B cell (primary cell): Measurements from ENCODE around the gene BBX. TPM values are rescaled to one million over a fixed set of nuclear protein-coding genes. Genes with fewer than 3 reads are reported as not detected.

ENCODE experiments used
- ATAC-seq: fragments of 200-7000 bp; cut with Tn5 transposase; one replicate; pipeline ENCODE4 v1.10.0; 2021; ENCODE audit warnings: low read depth, mild to moderate bottlenecking, moderate number of reproducible peaks, moderate library complexity
- CTCF ChIA-PET: fragments of 350-600 bp; sonication (Branson Sonifier 250); formaldehyde crosslinking; loops from one replicate; lab custom pipeline; 2021; ENCODE audit warnings: antibody characterized with exemption, inconsistent platforms; lab: Charles Lee
- POLR2A ChIA-PET: fragments of 350-600 bp; sonication (Branson Sonifier 250); formaldehyde crosslinking; loops from one replicate; lab custom pipeline; 2021; ENCODE audit warnings: antibody characterized with exemption; lab: Charles Lee
- DNase-seq: peaks from one replicate; pipeline ENCODE4 v3.0.0; 2013
- H2AFZ ChIP-seq: 2 replicates; pipeline ENCODE4 v1.6.1; 2012; ENCODE audit warnings: mild to moderate bottlenecking, low read depth, low read length; ENCODE audit not compliant: insufficient read depth, poor library complexity, severe bottlenecking
- H3K27ac ChIP-seq, 2 donors: 1 replicate in 1 of 2; 2 replicates in 1 of 2; pipeline ENCODE4 v1.5.1; 2012 to 2013; ENCODE audit warnings: low read length in 2 of 2, mild to moderate bottlenecking in 2 of 2, moderate library complexity in 1 of 2
- H3K27me3 ChIP-seq, 4 experiments: fragments of 200-600 bp in 1 of 4; sonication (generic) in 1 of 4; replicated peaks in 1 of 4; 1 replicate in 2 of 4; 2 replicates in 2 of 4; pipeline versions ENCODE4 v1.6.1 to v1.7.0; 2013 to 2016; ENCODE audit warnings: low read length in 3 of 4, mild to moderate bottlenecking in 2 of 4, mixed read lengths in 1 of 4, moderate library complexity in 1 of 4; ENCODE audit not compliant: insufficient read depth in 4 of 4, control insufficient read depth in 3 of 4; ENCODE audit errors: control extremely low read depth in 1 of 4
- H3K36me3 ChIP-seq, 2 experiments: replicated peaks in 1 of 2; 1 replicate in 1 of 2; 2 replicates in 1 of 2; pipeline versions ENCODE4 v1.6.1 to v1.7.1; 2013; ENCODE audit warnings: low read length in 1 of 2; ENCODE audit not compliant: insufficient read depth in 2 of 2, control insufficient read depth in 1 of 2; ENCODE audit errors: control extremely low read depth in 1 of 2, extremely low read depth in 1 of 2
- H3K4me1 ChIP-seq, 2 donors: fragments of 200-600 bp in 1 of 2; sonication (generic) in 1 of 2; 1 replicate in 1 of 2; 2 replicates in 1 of 2; pipeline versions ENCODE4 v1.5.1 to v1.6.1; 2013 to 2017; ENCODE audit warnings: low read length in 2 of 2; ENCODE audit not compliant: control insufficient read depth in 2 of 2, insufficient read depth in 2 of 2
- H3K4me2 ChIP-seq: replicated peaks from 2 replicates; pipeline ENCODE3; 2012; ENCODE audit warnings: mild to moderate bottlenecking, low read depth, low read length; ENCODE audit not compliant: poor library complexity, severe bottlenecking
- H3K4me3 ChIP-seq, 5 experiments: fragments of 200-600 bp in 1 of 5; sonication (generic) in 1 of 5; 1 replicate in 3 of 5; 2 replicates in 2 of 5; pipeline versions ENCODE4 v1.5.1 to v1.7.0; 2011 to 2016; ENCODE audit warnings: low read length in 4 of 5, mild to moderate bottlenecking in 4 of 5, low read depth in 2 of 5, control low read depth in 1 of 5, moderate library complexity in 1 of 5; ENCODE audit not compliant: insufficient read depth in 1 of 5; ENCODE audit errors: control extremely low read depth in 1 of 5, extremely low read depth in 1 of 5
- H3K79me2 ChIP-seq: fragments of 200-600 bp; sonication (generic); one replicate; pipeline ENCODE4 v1.6.0; 2016; ENCODE audit warnings: low read length; ENCODE audit not compliant: control insufficient read depth, insufficient read depth
- H3K9ac ChIP-seq: fragments of 200-600 bp; sonication (generic); 2 replicates; pipeline ENCODE4 v1.6.1; 2017; ENCODE audit warnings: mild to moderate bottlenecking, low read length, moderate library complexity
- H3K9me3 ChIP-seq, 3 donors: one replicate each; pipeline versions ENCODE4 v1.6.1 to v1.7.1; 2013; ENCODE audit warnings: low read length in 2 of 3; ENCODE audit not compliant: control insufficient read depth in 2 of 3, insufficient read depth in 1 of 3; ENCODE audit errors: control extremely low read depth in 1 of 3
- H4K20me1 ChIP-seq: 2 replicates; pipeline ENCODE4 v1.6.0; 2012; ENCODE audit warnings: mild to moderate bottlenecking, low read length; ENCODE audit not compliant: insufficient read depth, control insufficient read depth, poor library complexity, severe bottlenecking
- H3K27ac Mint-ChIP-seq: one replicate; pipeline ENCODE4 v1.8.0; 2021; ENCODE audit warnings: mixed read lengths
- H3K27me3 Mint-ChIP-seq: one replicate; pipeline ENCODE4 v1.8.0; 2021; ENCODE audit warnings: mixed read lengths
- H3K4me1 Mint-ChIP-seq: one replicate; pipeline ENCODE4 v1.8.0; 2021; ENCODE audit warnings: mixed read lengths
- H3K4me3 Mint-ChIP-seq: one replicate; pipeline ENCODE4 v1.8.0; 2021; ENCODE audit warnings: mixed read lengths
- H3K9me3 Mint-ChIP-seq: one replicate; pipeline ENCODE4 v1.8.0; 2022; ENCODE audit warnings: mixed read lengths; ENCODE audit not compliant: insufficient read depth
- EZH2 ChIP-seq: IDR thresholded peaks from 2 replicates; pipeline ENCODE4 v1.6.1; 2012; ENCODE audit warnings: borderline replicate concordance, low read depth, mild to moderate bottlenecking, moderate library complexity, low read length; ENCODE audit not compliant: insufficient read depth, poor library complexity, severe bottlenecking
- WGBS: methylation state at CpG from one replicate; pipeline ENCODE4 v1.1.5; 2013; ENCODE audit warnings: missing lambda C conversion rate; ENCODE audit not compliant: insufficient coverage; 5-methylcytosine and 5-hydroxymethylcytosine counted together
- intact Hi-C: fragments of 100-400 bp; cut with micrococcal nuclease; formaldehyde crosslinking; loops from one replicate; pipeline ENCODE4 v1.10.0; 2022
- polyA plus RNA-seq: library from polyadenylated mRNA; depleted of rRNA; stranded (reverse); fragments of >200 nt; gene quantifications from 2 replicates; pipeline ENCODE4 v1.2.3, GENCODE V29; 2012
- total RNA-seq, 2 donors: library from RNA; stranded (reverse); fragments of 120-200 nt in 1 of 2; gene quantifications; 1 replicate in 1 of 2; 2 replicates in 1 of 2; pipeline versions ENCODE4 v1.2.3 to v1.2.4, GENCODE V29; 2013 to 2022
- TF ChIP-seq, protein P1 (sequence below): fragments of 200-600 bp; IDR thresholded peaks from one replicate; pipeline ENCODE4 v1.8.0; 2022; ENCODE audit warnings: antibody characterized with exemption, mild to moderate bottlenecking

BBX gene
- total and polyA plus RNA-seq, 2 donors (not counting 1 experiment from before 2014, with no cell fraction given), result 27.8 to 133 TPM

DNA sequence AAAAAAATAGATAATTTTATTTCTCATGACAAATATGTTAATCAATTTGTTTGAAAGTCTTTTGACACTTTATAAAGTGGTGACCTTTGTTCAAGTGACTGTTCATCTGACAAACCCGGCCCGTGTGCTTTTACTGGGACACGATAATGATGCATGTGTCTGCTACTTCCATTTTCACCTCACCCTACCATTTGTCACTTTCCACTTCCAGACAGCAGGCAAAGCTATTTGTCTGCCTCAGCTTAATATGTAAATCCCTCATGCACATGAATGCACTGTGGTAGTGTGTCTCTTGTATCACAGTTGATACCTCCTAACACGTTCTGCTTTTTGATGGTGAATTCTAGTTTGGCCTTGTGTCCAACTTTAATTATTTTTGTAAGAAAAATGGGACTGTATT, 204.3 kb downstream of the BBX start:
- ATAC-seq, result no peak
- no peaks in the 10 kb centered on the region for H3K9me3 Mint-ChIP-seq
- CTCF ChIA-PET, result interaction anchor here (0.6 to 1.4 kb wide), 3 partner anchors 40 to 826 kb away, joined by 3 to 4 read pairs (median 3); no protein-coding TSS in a partner anchor
- TF ChIP-seq, protein P1, sequence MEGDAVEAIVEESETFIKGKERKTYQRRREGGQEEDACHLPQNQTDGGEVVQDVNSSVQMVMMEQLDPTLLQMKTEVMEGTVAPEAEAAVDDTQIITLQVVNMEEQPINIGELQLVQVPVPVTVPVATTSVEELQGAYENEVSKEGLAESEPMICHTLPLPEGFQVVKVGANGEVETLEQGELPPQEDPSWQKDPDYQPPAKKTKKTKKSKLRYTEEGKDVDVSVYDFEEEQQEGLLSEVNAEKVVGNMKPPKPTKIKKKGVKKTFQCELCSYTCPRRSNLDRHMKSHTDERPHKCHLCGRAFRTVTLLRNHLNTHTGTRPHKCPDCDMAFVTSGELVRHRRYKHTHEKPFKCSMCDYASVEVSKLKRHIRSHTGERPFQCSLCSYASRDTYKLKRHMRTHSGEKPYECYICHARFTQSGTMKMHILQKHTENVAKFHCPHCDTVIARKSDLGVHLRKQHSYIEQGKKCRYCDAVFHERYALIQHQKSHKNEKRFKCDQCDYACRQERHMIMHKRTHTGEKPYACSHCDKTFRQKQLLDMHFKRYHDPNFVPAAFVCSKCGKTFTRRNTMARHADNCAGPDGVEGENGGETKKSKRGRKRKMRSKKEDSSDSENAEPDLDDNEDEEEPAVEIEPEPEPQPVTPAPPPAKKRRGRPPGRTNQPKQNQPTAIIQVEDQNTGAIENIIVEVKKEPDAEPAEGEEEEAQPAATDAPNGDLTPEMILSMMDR, result no peak
- TF ChIP-seq EZH2, result no peak
- Histone ChIP-seq H3K4me2 (no peak overlapping the region), H3K9me3 (no peaks in the 10 kb centered on the region), H4K20me1 (no peaks in the 10 kb centered on the region), H3K27ac (no peak overlapping the region), H3K36me3 (peaks cover 11 to 35% of the 10 kb centered on the region in 2 experiments), H3K4me1 (no peaks in the 10 kb centered on the region), H3K79me2 (no peaks in the 10 kb centered on the region), H3K4me3 (no peak overlapping the region), H3K9ac (no peak overlapping the region), H3K27me3 (no peaks in the 10 kb centered on the region), H2AFZ (no peak overlapping the region)
- POLR2A ChIA-PET, result no interaction called here
- intact Hi-C loops, result no loop called here
- H3K27me3 Mint-ChIP-seq, result no peaks in the 10 kb centered on the region
- DNase-seq, result no peak
- no peak overlapping the region for H3K4me3 Mint-ChIP-seq
- no peak overlapping the region for H3K27ac Mint-ChIP-seq
- H3K4me1 Mint-ChIP-seq, result no peaks in the 10 kb centered on the region
- WGBS, result 100% methylated on average over 3 of the region's 4 CpGs

DNA sequence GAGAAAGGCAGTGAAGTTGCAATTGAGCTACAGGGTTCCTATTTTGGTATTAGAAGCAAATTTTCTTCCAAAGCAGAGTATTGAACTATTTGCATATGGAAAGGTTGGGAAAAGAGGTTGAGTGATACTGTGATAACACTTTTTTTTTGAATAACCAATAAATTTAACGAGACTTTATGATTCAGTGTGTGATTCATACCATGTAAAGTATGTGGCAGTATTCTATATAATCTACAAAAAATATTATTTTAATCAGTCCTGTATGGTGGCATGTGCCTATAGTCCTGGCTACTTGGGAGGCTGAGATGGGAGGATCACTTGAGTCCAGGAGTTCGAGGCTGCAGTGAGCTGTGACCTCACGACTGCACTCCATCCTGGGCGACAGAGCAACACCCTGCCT, 206.9 kb downstream of the BBX start:
- intact Hi-C loops, result no loop called here
- TF ChIP-seq EZH2, result no peak
- TF ChIP-seq, protein P1, result no peak
- 100% methylated on average over 2 of the region's 4 CpGs for WGBS
- DNase-seq (no peak), ATAC-seq (no peak)
- H3K27ac ChIP-seq, result no peak overlapping the region
- H3K9me3 Mint-ChIP-seq, result no peaks in the 10 kb centered on the region
- no peaks in the 10 kb centered on the region for H3K9me3 ChIP-seq
- no peaks in the 10 kb centered on the region for H3K79me2 ChIP-seq
- H3K4me3 Mint-ChIP-seq, result no peak overlapping the region
- no peak overlapping the region for H3K4me3 ChIP-seq
- H3K27me3 Mint-ChIP-seq, result no peaks in the 10 kb centered on the region
- no peak overlapping the region for H3K9ac ChIP-seq
- no peaks in the 10 kb centered on the region for H3K27me3 ChIP-seq
- H3K4me2 ChIP-seq, result no peak overlapping the region
- H2AFZ ChIP-seq, result no peak overlapping the region
- ChIA-PET CTCF (interaction anchor here (0.8 to 1.7 kb wide), 3 partner anchors 11 to 22 kb away, joined by 3 to 9 read pairs (median 4); no protein-coding TSS in a partner anchor), POLR2A (no interaction called here)
- H3K27ac Mint-ChIP-seq, result no peak overlapping the region
- no peaks in the 10 kb centered on the region for H3K4me1 Mint-ChIP-seq
- H3K36me3 ChIP-seq, result peaks cover 11 to 45% of the 10 kb centered on the region in 2 experiments
- H3K4me1 ChIP-seq, result no peaks in the 10 kb centered on the region
- H4K20me1 ChIP-seq, result no peaks in the 10 kb centered on the region
